WTC11 (cell line): ENCODE data around the gene GABBR1.

ENCODE experiments used
- E2F5 ChIP-seq: sonication (generic); formaldehyde crosslinking; IDR thresholded peaks from 2 replicates; pipeline ENCODE4 v1.8.1; 2022; ENCODE audit warnings: mild to moderate bottlenecking, moderate library complexity, missing genetic modification reagents
- SP1 ChIP-seq: sonication (generic); formaldehyde crosslinking; conservative IDR thresholded peaks from 2 replicates; pipeline ENCODE4 v1.8.1; 2022; ENCODE audit warnings: missing genetic modification reagents

GRCh38 chr6:29656798-29657197 lies 23.8 kb upstream of the GABBR1 start, which contains the start of gene MOG:
- no peak for TF ChIP-seq SP1
- TF ChIP-seq E2F5 (CRISPR knock-in tag): no peak
